Fibroblast of the aortic adventitia (primary cell): ENCODE measurements around the gene PDGFRB. TPM values are rescaled to one million over a fixed set of nuclear protein-coding genes. Genes with fewer than 3 reads are reported as not detected.

Source experiments
- DNase-seq: peaks from one replicate; pipeline ENCODE4 v3.0.0-alpha.2; 2010; ENCODE audit warnings: low read depth
- H3K4me3 ChIP-seq: 2 replicates; pipeline ENCODE4 v1.5.1; 2011; ENCODE audit warnings: low read depth, mild to moderate bottlenecking, control low read depth, low read length, moderate library complexity
- CTCF ChIP-seq: IDR thresholded peaks from 2 replicates; pipeline ENCODE4 v1.5.1; 2011; ENCODE audit warnings: mild to moderate bottlenecking, low read length, control low read depth, inconsistent platforms; ENCODE audit not compliant: insufficient read depth
- total RNA-seq: library from RNA; depleted of rRNA; stranded (reverse); fragments of >200 nt; gene quantifications from 2 replicates; pipeline ENCODE4 v1.2.3, GENCODE V29; 2012; ENCODE audit warnings: low replicate concordance

The PDGFRB gene
- total RNA-seq, 1 donor, result 111 TPM

GRCh38 chr5:150160448-150161081, 4.9 kb upstream of the PDGFRB start:
- TF ChIP-seq CTCF, result no peak
- DNase-seq, result no peak
- H3K4me3 ChIP-seq, result no peak overlapping the region

- TF ChIP-seq CTCF, result no peak
- peak; percentile 62 for DNase-seq
- H3K4me3 ChIP-seq, result no peak overlapping the region
These were observed 4.1 kb upstream of the PDGFRB start for GRCh38 chr5:150159741-150160179.

GRCh38 chr5:150159031-150159430, 3.4 kb upstream of the PDGFRB start:
- TF ChIP-seq CTCF, result no peak
- DNase-seq, result no peak
- no peak overlapping the region for H3K4me3 ChIP-seq

GRCh38 chr5:150158170-150158949, 2.7 kb upstream of the PDGFRB start:
- TF ChIP-seq CTCF, result no peak
- peak; percentile 63 for DNase-seq

GRCh38 chr5:150157168-150157567, 1.5 kb upstream of the PDGFRB start:
- DNase-seq, result no peak
- TF ChIP-seq CTCF, result no peak
- no peak overlapping the region for H3K4me3 ChIP-seq

More at GRCh38 chr5:150158170-150158949, 2.7 kb upstream of the PDGFRB start:
- H3K4me3 ChIP-seq, result no peak overlapping the region

GRCh38 chr5:150156540-150156939, 895 bp upstream of the PDGFRB start:
- H3K4me3 ChIP-seq, result peak overlapping the region; percentile 99
- DNase-seq, result no peak
- TF ChIP-seq CTCF, result no peak
